RKO (cell line): ENCODE measurements around the gene HEXD.
"Not testable (repeated sequence)": the region's sequence is repeated elsewhere in the genome, so short reads cannot be mapped to it uniquely, and the experiment has no call there.

Experiments
- DNase-seq: peaks from one replicate; pipeline ENCODE4 v3.0.0-alpha.2; 2016; ENCODE audit warnings: low spot score

The HEXD gene

DNA sequence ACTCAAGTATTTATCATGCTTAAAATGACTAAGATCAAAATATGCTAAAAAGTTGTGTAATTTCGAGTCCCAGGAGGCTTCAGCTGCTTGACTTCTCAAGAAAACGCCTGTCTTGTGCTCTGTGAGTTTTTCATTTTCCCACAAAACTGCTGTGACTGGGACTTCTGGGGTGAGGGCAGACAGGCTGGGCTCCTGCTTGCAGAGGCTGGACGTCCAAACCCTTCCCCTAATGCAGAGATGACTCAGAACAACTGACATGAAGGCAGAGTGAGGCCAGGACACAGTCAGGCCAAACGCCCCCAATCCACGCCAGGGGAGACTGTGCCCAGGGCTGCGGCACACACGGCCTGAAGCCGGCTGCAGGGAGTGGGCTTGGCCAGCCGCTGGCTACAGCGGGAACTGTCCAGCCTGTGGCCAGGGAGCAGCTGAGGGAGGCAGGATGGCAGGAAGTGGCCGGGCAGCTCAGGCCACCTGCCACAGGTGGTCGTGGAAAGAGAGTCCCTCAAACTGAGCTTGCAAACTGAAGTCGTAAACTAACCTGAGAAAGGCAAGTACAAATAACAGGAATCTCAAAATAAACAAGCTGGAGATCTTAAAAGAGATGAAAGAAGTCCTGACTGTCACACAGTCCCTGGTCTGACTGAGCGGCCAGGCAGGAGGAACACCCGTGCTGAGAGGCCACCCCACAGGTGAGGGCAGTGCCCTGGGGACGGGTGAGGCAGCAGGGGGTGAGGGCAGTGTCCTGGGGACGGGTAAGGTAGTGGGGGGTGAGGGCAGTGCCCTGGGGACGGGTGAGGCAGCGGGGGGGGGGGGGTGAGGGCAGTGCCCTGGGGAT lies 21.3 kb upstream of the HEXD start:
- peak; percentile 51 for DNase-seq

DNA sequence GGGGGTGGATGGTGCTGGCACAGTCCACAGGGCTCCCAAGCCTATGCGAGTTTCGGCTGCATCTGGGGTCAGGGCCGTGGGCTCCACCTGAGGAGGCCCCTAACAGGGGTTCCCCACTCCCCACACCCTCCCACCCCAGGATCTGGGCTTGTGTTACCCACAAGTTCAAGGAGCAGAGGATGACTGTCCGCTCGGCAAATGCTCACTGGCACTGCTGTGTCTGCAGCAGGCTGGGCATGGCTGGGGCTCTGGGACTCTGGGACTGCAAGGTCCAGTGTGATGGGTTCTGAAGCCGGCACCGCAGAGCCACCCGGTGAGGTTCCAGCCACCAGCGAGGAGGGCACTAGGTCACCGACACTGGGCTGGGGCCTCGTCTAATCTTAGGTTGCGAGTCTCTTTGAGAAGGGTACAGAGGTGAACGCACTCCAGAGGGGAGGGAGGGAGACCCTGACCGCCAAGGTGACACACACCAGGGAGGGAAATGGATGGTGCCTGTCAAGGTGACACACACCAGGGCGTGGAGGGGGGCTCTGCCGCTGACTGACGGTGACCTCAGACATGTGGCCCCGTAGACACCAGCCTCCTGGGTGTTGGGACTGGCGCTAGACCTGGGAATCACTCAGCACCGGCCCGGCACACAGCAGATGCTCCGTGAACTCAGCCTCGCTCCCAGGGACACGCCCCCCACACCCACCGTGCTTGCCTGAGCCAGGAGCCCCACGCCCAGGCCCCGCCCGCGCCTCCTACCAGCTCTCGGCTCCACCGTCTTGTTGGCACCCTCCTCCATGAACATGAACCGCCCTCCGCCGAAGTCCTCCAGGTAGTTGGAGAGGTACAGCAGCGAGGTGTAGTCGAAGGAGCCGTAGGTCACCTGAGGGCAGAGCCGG lies 20.5 kb upstream of the HEXD start:
- DNase-seq = no peak

DNA sequence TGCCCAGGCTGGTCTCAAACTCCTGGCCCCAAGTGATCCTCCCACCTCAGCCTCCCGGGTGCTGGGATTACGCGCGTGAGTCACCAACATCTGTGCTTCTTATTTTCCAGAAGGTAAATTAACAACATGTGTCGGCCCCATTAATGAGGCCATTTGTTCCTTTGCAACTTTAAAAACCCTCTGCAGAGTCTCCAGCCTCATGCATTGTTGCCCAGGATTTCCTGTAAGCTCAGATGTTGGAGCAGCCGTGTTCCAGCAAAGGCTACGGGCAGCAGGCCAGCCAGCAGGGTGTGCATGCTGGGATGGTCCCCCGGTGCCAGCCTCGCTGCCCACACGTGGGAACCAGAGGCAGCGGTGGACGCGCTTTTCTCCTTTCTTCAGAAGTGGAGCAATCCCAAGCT lies 19.1 kb upstream of the HEXD start:
- no peak for DNase-seq

DNA sequence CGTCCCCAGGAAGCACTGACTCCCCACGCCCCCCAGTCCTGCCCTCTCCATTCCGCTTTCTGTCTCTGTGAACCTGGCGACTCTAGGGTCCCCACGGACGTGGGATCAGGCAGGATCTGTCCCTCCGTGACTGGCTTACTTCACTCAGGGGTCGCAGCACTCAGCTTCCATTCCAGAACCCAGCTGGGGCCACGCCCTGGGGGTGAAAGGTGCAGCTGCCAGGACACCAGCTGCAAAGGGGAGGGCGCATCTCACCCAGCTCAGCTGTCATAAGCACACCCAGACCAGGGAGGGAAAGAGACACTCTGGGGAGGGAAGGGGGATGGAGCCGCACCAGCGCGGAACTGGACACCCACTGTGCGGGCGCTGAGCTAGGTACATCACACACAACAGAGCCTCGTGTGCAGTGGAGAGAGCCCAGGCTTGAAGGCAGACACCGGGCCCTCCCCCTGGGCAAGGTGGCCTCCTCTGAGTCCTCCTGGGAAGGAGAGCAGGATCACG lies 18.5 kb upstream of the HEXD start:
- DNase-seq = no peak

DNA sequence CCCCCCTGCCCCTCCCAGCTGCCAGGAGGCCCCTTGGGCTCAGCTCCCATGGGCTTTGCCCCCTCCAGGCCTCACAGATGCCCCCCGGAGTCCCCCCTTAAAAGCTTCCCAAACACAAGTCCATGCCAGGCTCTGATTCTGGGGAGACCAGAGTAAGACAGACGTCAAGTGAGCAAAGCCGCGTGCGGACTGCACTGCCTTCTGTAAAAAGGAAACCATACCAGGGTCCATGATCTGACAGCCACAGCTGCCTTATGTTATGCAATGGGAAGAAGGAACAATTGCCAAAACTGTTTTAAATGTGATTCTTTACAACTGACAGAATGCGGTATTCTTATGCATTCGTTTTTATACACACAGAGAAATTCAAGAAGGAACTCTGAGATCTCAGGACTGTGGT lies 17.9 kb upstream of the HEXD start:
- DNase-seq = no peak

DNA sequence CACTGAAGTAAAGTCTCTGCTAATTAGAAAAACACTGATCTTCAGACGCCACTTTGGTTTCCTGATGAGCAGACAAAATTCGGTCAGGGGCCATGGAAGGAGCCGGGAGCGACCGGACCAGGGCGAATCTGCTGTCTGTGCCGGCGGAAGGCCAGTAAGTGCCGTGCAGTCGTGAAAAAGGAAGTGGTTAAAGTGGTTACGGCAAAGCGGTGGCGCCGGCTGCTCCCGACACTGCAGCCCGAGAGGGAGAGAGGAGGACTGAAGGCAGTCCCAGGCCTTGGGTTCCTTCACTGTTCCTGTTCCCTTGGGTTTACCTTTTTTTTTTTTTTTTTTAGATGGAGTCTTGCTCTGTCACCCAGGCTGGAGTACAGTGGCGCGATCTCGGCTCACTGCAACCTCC lies 17.3 kb upstream of the HEXD start:
- DNase-seq = no peak

DNA sequence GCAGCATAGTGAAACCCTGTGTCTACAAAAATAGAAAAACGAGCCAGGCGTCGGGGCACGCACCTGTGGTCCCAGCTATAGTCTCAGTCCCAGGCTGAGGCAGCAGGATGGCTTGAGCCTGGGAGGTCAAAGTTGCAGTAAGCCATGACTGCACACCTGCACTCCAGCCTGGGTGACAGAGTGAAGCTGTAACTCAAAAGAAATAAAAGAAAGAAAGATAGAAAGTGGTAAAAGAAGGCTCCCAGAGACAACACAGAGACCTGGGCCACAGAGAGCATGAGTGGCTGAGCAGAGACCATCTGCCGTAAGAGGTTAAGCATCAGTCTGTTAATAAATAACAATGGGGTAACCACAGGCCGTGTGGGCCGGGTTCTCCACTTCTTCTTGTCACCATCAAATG lies 15.3 kb upstream of the HEXD start:
- DNase-seq = no peak

DNA sequence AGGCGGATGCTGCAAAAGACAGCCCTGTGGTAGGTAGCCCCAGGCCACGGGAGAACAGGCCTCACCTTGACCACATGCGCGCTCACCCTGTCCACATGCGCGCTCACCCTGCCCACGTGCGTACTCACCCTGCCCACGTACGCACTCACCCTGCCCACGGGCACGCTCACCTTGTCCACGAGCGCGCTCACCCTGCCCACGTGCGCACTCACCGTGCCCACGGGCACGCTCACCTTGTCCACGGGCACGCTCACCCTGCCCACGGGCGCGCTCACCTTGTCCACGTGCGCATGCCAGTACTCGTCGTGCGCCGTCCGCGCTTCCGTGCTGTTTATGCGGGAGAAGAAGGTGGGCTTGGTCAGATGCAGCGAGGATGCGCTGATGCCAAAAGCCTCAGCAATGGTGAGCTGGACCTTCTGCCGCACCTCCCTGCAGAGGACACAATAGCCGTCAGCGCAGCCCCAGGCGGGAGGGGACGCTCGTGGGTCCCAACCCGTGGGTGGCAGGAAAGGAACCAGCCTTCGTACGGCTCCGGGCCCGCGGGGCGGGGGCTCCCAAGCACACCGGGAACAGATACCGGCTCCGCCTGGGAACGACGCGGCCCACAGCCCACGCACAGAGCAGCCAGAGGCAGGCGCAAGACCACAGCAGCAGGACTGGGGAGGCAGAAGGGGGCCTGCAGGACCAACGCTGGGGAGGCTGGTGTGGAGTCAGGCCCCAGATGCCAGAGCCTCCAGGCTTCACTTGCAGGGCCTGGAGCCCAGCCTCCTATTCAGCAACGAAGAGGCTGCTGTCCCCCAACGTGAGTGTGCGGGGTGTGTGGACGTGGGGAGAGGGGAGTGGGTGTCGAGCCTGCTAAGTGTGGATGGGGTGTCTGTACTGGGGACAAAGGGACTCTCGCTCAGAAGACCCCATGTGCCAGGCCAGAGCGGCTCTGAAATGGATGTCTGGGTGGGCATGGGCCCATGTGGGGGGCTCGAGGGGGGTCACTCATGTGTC lies 14.2 kb upstream of the HEXD start:
- DNase-seq = no peak

DNA sequence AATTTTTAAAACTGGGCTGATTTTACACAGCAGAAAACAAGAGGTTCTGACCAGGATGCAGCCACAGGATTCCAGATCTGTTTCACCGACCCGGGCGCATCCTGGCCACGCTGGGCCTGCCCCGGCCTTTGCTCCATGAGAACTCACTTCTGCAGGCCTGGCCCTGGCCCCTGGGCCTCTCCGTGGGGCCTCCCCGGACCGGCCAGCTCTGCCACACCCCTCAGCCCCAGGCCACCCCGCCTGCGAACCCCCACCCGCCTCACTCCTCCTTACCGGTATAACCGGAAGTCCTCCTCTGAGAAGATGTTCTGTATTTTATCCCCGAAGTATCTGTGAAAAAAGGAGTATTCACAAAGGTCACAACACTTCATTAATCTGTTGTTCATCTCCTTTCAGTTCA lies 13.1 kb upstream of the HEXD start:
- DNase-seq = no peak

DNA sequence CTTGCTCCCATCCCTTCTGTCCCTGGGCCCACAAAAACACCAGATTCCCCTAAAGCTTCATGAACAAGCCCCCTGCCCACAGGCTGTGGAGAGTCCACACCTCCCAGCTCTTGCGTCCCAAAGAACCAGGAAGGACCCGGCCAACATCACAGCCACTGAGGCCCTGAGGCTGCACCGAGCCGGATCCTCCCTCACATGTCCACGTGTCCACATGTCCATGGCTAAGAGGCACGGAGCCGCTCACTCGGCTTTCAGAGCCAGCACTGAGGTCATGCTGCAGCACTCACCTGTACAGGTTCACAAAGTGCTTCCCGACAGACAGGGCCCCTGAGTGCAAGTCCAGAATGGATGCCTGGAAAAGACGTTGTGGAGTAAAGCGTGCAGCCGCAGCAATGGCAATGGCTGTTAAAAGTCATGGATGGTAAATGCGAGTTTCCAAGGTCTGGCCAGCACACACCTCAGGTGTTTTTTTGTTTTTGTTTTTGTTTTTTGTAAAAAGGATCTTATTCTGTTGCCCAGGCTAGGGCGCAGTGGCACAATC lies 11.9 kb upstream of the HEXD start:
- no peak for DNase-seq

DNA sequence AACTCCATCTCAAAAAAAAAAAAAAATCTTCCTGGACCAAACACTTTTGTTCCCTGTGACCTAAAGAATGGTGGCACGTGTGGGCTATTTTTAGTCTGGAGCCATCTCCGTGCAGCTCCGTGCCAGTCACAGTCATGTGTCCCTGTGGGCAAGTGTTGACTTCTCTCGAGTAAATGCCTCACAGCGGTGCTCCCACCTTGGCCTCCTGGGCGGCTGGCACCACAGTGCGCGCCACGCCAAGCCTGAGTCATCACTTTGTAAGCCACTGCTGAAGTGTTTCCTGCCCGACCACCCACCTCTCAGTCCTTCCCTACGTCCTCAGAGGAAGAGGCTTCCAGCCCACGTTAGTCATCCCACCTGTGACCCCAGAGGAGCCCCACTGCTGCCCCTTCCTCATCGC lies 10.9 kb upstream of the HEXD start:
- DNase-seq = no peak

DNA sequence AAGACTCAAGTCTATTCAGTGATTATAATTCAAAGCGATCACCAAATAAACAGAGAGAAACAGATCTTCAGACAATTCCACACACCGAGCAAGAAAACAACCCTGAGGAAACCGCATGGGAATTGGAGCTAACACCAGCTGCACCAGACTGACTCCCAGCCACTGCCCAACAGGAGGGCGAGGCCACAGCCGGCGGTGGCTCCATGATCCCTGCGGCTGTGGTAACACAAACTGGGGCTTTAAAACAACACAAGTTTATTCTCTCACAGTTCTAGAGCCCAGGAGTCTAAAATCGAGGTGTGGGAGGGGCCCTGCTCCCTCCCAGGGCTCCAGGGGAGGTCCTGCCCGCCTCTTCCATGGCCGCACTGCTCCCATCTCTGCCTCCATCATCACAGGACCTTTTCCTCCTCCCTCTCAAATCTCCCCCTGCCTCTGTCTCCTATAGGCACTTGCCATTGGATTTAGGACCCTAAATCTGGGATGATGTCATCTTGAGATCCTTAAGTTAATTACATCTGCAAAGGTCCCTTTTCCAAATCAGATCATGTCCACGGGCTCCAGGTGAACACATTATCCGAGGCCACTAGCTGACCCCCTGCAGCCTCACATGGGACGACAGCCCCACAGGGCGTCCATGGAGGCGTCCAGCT lies 9.7 kb upstream of the HEXD start:
- no peak for DNase-seq

DNA sequence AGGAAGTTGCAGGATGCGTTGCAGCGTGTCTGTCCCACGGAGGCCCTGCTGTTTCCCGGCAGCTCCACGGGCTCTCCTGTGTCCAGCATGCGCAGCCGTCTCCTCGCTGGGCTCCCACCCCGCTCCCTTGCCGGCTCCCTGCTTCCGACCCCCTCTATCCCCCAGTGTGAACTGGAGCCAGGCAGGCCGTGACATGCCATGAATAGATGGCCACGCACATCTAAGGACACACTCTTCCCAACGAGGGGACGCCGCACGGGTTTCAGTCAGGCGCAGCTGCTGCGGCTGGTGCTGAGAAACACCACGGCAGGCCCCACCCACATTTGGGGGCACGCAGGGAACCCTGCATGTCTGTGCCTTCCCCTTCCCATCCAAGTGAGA lies 9.2 kb upstream of the HEXD start:
- DNase-seq = no peak

DNA sequence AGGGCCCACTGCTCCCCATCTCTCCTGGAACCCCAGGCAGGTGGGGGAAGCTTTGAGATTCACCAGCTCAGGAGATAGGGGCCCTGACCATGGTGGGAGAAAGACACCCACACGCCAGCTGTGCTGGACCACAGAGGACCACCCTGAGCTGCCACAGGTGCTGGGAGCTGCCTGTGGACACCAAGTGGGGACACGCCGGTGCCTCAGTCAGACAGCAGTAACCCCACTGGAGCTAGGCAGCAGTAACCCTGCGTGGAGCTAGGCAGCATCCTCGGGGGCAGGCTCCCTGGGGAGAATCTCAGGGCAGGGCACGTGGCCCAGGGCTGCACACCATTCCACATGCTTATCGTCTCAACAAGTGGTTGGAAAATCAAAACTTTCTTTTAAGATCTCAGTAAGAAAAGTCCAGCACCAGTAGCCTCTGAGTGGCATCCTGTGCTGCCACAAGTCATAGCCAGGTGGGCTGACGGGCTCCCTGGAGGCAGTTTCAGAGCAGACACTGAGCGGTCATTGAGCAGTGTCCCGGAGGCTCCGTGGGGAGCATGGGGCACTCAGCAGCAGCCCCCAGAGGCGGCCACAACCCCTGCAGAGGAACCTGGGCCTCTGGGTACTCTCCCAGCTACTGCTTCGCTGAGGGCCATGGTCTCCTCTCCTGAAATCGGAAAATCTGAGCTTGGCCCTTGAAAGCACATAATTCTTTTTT lies 8.0 kb upstream of the HEXD start:
- no peak for DNase-seq

DNA sequence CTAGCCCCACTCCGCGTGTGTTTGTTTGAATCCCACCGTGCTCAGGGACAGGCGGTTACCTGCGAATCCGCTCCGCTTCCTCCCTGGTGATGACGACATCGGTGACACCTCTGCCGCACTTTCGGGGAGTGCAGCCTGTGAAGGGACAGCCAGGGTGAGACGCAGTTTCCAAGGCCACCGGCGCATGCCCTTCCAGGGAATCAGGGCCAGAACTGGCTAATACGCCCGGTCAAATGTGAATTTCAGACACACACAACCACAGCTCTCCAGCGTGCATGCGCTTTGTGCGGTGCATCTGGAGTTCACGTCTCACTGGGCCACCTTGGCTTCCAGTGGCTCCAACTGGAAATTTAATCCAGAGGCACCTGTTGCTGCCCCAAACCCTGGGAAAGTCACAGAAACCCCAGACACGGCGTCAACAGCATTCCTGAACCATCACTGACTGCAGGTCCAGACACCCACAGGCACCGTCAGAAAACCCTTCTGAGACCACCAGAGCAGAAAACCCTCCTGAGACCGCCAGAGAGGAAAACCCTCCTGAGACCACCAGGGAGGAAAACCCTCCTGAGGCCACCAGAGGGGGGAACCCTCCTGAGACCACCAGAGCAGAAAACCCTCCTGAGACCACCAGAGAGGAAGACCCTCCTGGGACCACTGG lies 6.6 kb upstream of the HEXD start:
- DNase-seq = no peak

DNA sequence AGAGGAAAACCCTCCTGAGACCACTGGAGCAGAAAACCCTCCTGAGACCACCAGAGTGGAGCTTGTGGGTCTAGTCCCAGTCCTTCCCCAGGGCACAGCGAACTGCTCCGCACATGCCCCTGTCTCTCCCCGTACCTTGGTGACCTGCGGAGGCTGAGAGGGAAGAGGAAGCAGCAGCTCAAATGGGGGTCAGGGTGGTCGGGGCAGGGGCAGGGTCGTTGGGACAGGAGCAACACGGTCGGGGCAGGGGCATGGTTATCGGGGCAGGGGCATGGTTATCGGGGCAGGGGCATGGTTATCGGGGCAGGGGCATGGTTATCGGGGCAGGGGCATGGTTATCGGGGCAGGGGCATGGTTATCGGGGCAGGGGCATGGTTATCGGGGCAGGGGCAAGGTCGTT lies 6.1 kb upstream of the HEXD start:
- DNase-seq = not testable (repeated sequence)

DNA sequence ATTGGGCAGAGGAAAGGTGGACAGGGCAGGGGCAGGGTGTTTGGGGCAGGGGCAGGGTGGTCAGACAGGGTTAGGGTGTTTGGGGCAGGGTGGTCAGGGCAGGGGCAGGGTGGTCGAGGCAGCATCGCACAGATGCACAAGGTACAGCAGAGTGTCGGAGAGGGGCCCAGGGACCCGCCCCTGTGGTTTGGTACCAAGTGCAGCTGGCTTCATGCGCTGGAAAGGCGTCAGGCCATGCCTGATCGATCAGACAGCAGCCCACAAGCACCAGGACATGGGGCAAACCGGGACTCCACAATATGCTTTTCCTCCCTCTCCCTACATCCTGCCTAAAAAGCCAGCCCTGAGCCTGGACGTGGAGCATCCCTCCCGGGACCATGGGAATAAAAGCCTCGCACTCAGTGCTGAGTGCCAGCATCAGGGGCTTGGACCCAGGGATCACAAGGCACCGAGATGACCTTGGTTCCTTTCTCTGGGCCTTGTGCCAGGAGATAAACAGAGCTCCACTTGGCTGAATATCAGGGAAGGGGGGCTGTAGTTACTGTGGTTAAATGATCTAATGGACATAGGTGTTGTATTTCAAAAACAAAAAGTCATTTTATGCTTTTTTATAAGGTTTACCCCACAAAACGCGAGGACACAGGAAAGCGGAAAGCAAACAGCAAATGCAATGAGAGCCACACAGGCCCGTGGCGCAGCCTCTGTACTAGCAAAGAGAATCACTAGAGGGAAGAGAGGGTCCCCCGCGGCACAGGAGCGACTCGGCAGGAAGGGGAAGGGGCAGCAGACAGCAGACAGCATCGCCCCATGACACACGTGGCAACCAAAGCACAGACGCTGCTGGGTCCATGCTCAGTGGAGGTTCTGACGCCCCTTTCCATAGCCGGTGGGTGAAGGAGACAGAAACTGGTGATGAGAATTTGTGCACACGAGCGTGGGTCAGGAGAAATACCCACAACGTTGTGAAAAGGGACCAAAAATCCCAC lies 5.3 kb upstream of the HEXD start:
- no peak for DNase-seq

DNA sequence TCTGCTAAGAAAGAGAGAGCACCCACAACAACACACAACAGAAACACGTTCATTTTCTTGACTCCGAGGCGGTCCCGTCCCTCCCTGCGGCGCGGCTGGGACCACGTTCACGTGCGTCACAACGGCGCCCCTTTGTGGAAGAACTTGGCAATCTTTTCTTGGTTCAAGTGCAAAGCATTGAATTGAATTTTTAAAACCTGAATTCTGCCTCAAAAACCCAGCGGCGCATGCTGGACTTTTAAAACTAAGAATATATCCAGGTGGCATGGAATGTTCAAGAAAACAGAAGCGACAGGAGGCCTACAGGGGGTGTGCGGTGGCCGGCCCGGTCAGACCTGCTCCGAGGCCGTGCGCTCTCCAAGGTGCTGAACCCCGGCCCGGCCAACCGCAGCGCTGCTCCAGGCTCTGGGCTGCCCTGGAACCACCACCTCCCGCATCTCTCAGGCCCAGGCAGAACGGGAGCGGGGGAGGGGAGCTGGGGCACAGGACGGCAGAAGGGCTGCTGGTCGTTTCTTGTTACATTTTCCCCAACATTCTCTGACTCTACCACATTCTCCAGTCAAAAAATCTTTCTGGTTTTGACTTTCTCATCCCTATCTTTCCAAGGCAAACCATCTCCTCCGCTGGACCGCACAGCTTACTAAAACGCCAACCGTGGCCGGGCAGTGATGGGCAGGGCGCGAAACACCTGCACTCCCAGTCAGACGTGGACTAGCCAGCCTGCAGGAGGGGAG lies 3.4 kb upstream of the HEXD start:
- peak; percentile 31 for DNase-seq
